HepG2 (cell line): ENCODE measurements around the gene PPP1R16B. TPM values are rescaled to one million over a fixed set of nuclear protein-coding genes. Genes with fewer than 3 reads are reported as not detected.

Experiments used
- ATAC-seq: fragments of 200-7000 bp; cut with Tn5 transposase; 3 replicates; pipeline ENCODE4 v1.9.1; 2020; ENCODE audit warnings: mild to moderate bottlenecking, moderate library complexity
- BruUV-seq: library from RNA; stranded (reverse); fragments of 400-500 nt; replicated peaks from 2 replicates; lab custom pipeline; 2021; lab: Mats Ljungman, UMichigan
- CTCF ChIA-PET: fragments of 300-600 bp; formaldehyde crosslinking; extraction: SDS; loops from one replicate; lab custom pipeline; 2021; ENCODE audit warnings: low total read pairs, inconsistent platforms, low intra/inter-chr PET ratio; lab: Yijun Ruan, JAX
- POLR2A ChIA-PET: fragments of 350-600 bp; sonication (Branson Sonifier 250); formaldehyde crosslinking; loops from one replicate; lab custom pipeline; 2020; ENCODE audit warnings: antibody characterized with exemption, inconsistent platforms; lab: Yijun Ruan, JAX
- DNase-seq: peaks from one replicate; pipeline ENCODE4 v3.0.0-alpha.2; 2015; ENCODE audit warnings: low spot score
- FAIRE-seq: peaks from 3 replicates; lab custom pipeline; 2011; peaks lifted over from hg19 to GRCh38; lab: Jason Lieb, UNC
- H2AFZ ChIP-seq: one replicate; pipeline ENCODE4 v1.6.1; 2011; ENCODE audit warnings: low read length, inconsistent platforms
- H3K27ac ChIP-seq: fragments of 300-600 bp; 3 replicates; pipeline ENCODE4 v1.8.0; 2011; ENCODE audit warnings: mixed run types, mild to moderate bottlenecking, mixed read lengths, low read length, inconsistent platforms; ENCODE audit not compliant: insufficient read depth; ENCODE audit errors: extremely low read length
- H3K27me3 ChIP-seq, 2 experiments: fragments of 200-600 bp in 1 of 2; 2 replicates in 1 of 2; 3 replicates in 1 of 2; pipeline versions ENCODE4 v1.6.0 to v1.8.0; 2011; ENCODE audit warnings: low read length in 2 of 2, mild to moderate bottlenecking in 2 of 2, moderate library complexity in 2 of 2, inconsistent platforms in 1 of 2; ENCODE audit not compliant: insufficient read depth in 2 of 2, control insufficient read depth in 1 of 2
- H3K36me3 ChIP-seq, 2 experiments: fragments of 200-600 bp in 1 of 2; replicated peaks in 1 of 2; 2 replicates in 1 of 2; 3 replicates in 1 of 2; pipeline versions ENCODE4 v1.5.1 to v1.8.0; 2011; ENCODE audit warnings: low read length in 2 of 2, inconsistent platforms in 1 of 2; ENCODE audit not compliant: insufficient read depth in 2 of 2, control insufficient read depth in 1 of 2
- H3K4me1 ChIP-seq: 2 replicates; pipeline ENCODE4 v1.5.1; 2012; ENCODE audit warnings: low read length, inconsistent platforms; ENCODE audit not compliant: insufficient read depth
- H3K4me2 ChIP-seq: 2 replicates; pipeline ENCODE4 v1.6.0; 2011; ENCODE audit warnings: low read depth, low read length, inconsistent platforms
- H3K4me3 ChIP-seq, 3 experiments: fragments of 200-600 bp in 1 of 3; sonication (generic), shearing (Covaris generic) in 1 of 3; replicated peaks in 1 of 3; 2 replicates each; pipeline ENCODE4 v1.5.1; 2011 to 2016; ENCODE audit warnings: low read length in 3 of 3, inconsistent platforms in 2 of 3, low read depth in 2 of 3, mild to moderate bottlenecking in 2 of 3, control low read depth in 1 of 3, mixed read lengths in 1 of 3; ENCODE audit not compliant: insufficient read depth in 1 of 3
- H3K79me2 ChIP-seq: one replicate; pipeline ENCODE4 v1.6.1; 2011; ENCODE audit warnings: low read length, inconsistent platforms; ENCODE audit not compliant: insufficient read depth
- H3K9ac ChIP-seq: 2 replicates; pipeline ENCODE4 v1.6.0; 2011; ENCODE audit warnings: mild to moderate bottlenecking, low read depth, low read length, inconsistent platforms; ENCODE audit not compliant: insufficient read depth
- H3K9me3 ChIP-seq: 2 replicates; pipeline ENCODE4 v1.5.1; 2012; ENCODE audit warnings: mild to moderate bottlenecking, low read length
- H4K20me1 ChIP-seq: 2 replicates; pipeline ENCODE4 v1.6.0; 2011; ENCODE audit warnings: inconsistent platforms, mild to moderate bottlenecking, low read length, moderate library complexity; ENCODE audit not compliant: insufficient read depth
- ATAD3A ChIP-seq: sonication (generic); formaldehyde crosslinking; IDR thresholded peaks from 2 replicates; pipeline ENCODE4 v1.4.0; 2020; ENCODE audit warnings: missing genetic modification reagents
- GATAD2A ChIP-seq: IDR thresholded peaks from 2 replicates; pipeline ENCODE4 v1.6.1; 2016
- HDAC2 ChIP-seq: sonication (generic); formaldehyde crosslinking; IDR thresholded peaks from 2 replicates; pipeline ENCODE4 v1.4.0; 2020; ENCODE audit warnings: missing genetic modification reagents
- KDM5B ChIP-seq: sonication (generic); formaldehyde crosslinking; IDR thresholded peaks from 2 replicates; pipeline ENCODE4 v1.4.0; 2020; ENCODE audit warnings: missing genetic modification reagents, mild to moderate bottlenecking, borderline replicate concordance
- MED8 ChIP-seq: sonication (generic); formaldehyde crosslinking; IDR thresholded peaks from 2 replicates; pipeline ENCODE4 v1.8.1; 2023; ENCODE audit warnings: mild to moderate bottlenecking, missing genetic modification reagents; ENCODE audit not compliant: insufficient replicate concordance
- MIXL1 ChIP-seq: IDR thresholded peaks from 2 replicates; pipeline ENCODE4 v1.6.1; 2016
- MTA1 ChIP-seq: sonication (generic); formaldehyde crosslinking; IDR thresholded peaks from 2 replicates; pipeline ENCODE4 v1.4.0; 2020; ENCODE audit warnings: missing genetic modification reagents, mild to moderate bottlenecking, borderline replicate concordance
- NFE2L1 ChIP-seq: sonication (generic); formaldehyde crosslinking; IDR thresholded peaks from 2 replicates; pipeline ENCODE4 v1.4.0; 2020; ENCODE audit warnings: missing genetic modification reagents, mild to moderate bottlenecking, borderline replicate concordance
- PHB2 ChIP-seq: fragments of 450-650 bp; IDR thresholded peaks from 2 replicates; pipeline ENCODE4 v1.6.1; 2018; ENCODE audit not compliant: partially characterized antibody
- ZFX ChIP-seq: sonication (generic); formaldehyde crosslinking; IDR thresholded peaks from 2 replicates; pipeline ENCODE4 v1.4.0; 2020; ENCODE audit warnings: mild to moderate bottlenecking, low read depth, missing genetic modification reagents, moderate library complexity
- ZNF598 ChIP-seq: sonication (generic); formaldehyde crosslinking; IDR thresholded peaks from 2 replicates; pipeline ENCODE4 v1.5.1; 2020; ENCODE audit warnings: mild to moderate bottlenecking, missing genetic modification reagents, borderline replicate concordance
- ZNF891 ChIP-seq: sonication (generic); formaldehyde crosslinking; IDR thresholded peaks from 2 replicates; pipeline ENCODE4 v1.5.0; 2020; ENCODE audit warnings: mild to moderate bottlenecking, missing genetic modification reagents
- WGBS: methylation state at CpG from one replicate; pipeline ENCODE4 v1.1.6; 2017; ENCODE audit warnings: low lambda C conversion rate; 5-methylcytosine and 5-hydroxymethylcytosine counted together
- in situ Hi-C: cut with HindIII; loops from 2 replicates; pipeline ENCODE4 v1.10.0; 2017; ENCODE audit warnings: low pct_unique_long_range_greater_than_20kb; ENCODE audit not compliant: extremely low pct_ligation_motif_present
- intact Hi-C: fragments of 100-400 bp; cut with micrococcal nuclease; formaldehyde crosslinking; loops from one replicate; pipeline ENCODE4 v1.10.0; 2022; ENCODE audit not compliant: unreplicated experiment
- polyA plus RNA-seq, 8 experiments: library from polyadenylated mRNA; depleted of rRNA in 3 of 8; stranded (reverse) in 7 of 8; unstranded in 1 of 8; fragments of >200 nt; fragmentation: Illumina TruSeq in 4 of 8; extraction: Trizol in 4 of 8; gene quantifications; 2 replicates each; pipeline versions ENCODE4 v1.2.1 to v1.2.3, GENCODE V29; 2011 to 2016; ENCODE audit warnings: low read depth in 4 of 8, missing spikeins in 1 of 8, mixed read lengths in 1 of 8; ENCODE audit not compliant: insufficient read depth in 1 of 8
- total RNA-seq, 5 experiments: library from RNA; depleted of rRNA; stranded (reverse); fragments of >200 nt; fragmentation: Illumina TruSeq; extraction: Trizol; gene quantifications; 2 replicates each; pipeline ENCODE4 v1.2.3, GENCODE V29; 2016; ENCODE audit warnings: low read depth in 1 of 5
- TF ChIP-seq, protein P1 (sequence below): sonication (generic); formaldehyde crosslinking; IDR thresholded peaks from 2 replicates; pipeline ENCODE4 v1.5.0; 2020; ENCODE audit warnings: missing genetic modification reagents
- TF ChIP-seq, protein P2 (sequence below): sonication (generic); formaldehyde crosslinking; IDR thresholded peaks from 2 replicates; pipeline ENCODE4 v1.5.0; 2020; ENCODE audit warnings: missing genetic modification reagents, mild to moderate bottlenecking, borderline replicate concordance
- TF ChIP-seq, protein P3 (sequence below): sonication (generic); formaldehyde crosslinking; IDR thresholded peaks from 2 replicates; pipeline ENCODE4 v1.5.0; 2020; ENCODE audit warnings: mild to moderate bottlenecking, missing genetic modification reagents
- TF ChIP-seq, protein P4 (sequence below): sonication (generic); formaldehyde crosslinking; IDR thresholded peaks from 2 replicates; pipeline ENCODE4 v1.4.0; 2020; ENCODE audit warnings: mild to moderate bottlenecking, low read depth, missing genetic modification reagents
- TF ChIP-seq, protein P5 (sequence below): sonication (generic); formaldehyde crosslinking; IDR thresholded peaks from 2 replicates; pipeline ENCODE4 v1.4.0; 2020; ENCODE audit warnings: mild to moderate bottlenecking, missing genetic modification reagents

PPP1R16B gene
- total and polyA plus RNA-seq, 2 of the 13 experiments (the other 11 are each of a cell fraction or from before 2014, with no cell fraction given): 0.02 to 0.11 TPM

DNA sequence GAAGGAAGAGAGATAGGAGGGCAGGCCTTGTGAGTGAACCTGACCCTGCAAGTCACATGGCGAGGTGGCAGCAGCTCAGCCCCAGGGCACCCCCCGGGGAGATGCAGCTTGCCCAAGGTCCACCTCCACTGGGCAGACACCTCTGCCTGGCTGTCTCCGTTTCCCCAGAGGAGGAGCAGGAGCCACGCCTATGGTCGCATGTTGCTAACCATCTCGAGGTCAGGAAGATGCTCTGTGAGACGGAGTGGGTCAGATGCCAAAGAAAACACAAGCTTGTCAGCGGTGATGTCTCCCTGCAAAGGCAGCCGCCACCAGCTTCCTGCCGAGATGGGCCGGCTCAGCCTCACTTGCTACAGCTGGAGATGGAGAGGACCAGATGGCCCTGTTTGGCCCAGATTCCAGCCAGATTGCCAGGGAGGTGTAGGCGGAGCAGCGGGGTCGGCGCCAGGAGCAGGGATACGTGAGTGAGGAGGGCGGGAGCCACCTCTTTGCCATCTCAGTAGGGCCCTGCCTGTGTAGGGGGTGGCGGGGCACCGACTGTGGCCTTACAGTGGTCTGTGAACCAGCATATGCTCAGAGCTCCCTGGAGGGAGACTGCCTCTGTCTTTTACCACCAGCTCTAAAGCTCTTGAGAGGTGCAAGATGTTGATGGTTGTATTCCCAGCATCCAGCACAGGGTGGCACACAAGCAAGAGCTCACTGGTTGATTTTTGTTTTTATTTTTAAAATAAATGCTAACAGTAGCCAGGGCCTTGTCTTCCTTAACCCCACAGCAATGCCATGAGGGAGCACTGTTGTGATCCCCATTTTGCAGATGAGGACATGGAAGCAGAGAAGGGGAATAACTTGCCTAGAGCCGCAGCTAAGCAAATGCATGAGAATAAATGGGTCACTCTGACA, 77.8 kb downstream of the PPP1R16B start:
- Histone ChIP-seq H3K27ac (no peak overlapping the region), H3K27me3 (peaks cover 7 to 14% of the 10 kb centered on the region in 2 experiments; a peak in 1 of 5 replicates), H2AFZ (no peak overlapping the region), H3K36me3 (no peaks in the 10 kb centered on the region), H3K9me3 (no peaks in the 10 kb centered on the region), H3K4me2 (no peak overlapping the region), H3K79me2 (no peaks in the 10 kb centered on the region), H3K4me1 (peaks cover 20% of the 10 kb centered on the region), H4K20me1 (no peaks in the 10 kb centered on the region), H3K4me3 (no peak overlapping the region), H3K9ac (no peak overlapping the region)
- no peak for ATAC-seq
- ChIA-PET POLR2A (no interaction called here), CTCF (no interaction called here)
- BruUV-seq: no TSS peak
- FAIRE-seq: no peak
- in situ Hi-C loops: no loop called here
- intact Hi-C loops: no loop called here
- WGBS: 46% methylated on average over 19 of the region's 20 CpGs
- no peak for DNase-seq
- TF ChIP-seq, protein P1, sequence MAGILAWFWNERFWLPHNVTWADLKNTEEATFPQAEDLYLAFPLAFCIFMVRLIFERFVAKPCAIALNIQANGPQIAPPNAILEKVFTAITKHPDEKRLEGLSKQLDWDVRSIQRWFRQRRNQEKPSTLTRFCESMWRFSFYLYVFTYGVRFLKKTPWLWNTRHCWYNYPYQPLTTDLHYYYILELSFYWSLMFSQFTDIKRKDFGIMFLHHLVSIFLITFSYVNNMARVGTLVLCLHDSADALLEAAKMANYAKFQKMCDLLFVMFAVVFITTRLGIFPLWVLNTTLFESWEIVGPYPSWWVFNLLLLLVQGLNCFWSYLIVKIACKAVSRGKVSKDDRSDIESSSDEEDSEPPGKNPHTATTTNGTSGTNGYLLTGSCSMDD: no peak
- no peak for TF ChIP-seq GATAD2A (CRISPR knock-in tag)
- TF ChIP-seq ZNF598 (CRISPR knock-in tag): no peak
- no peak for TF ChIP-seq HDAC2 (CRISPR knock-in tag)
- TF ChIP-seq, protein P2, sequence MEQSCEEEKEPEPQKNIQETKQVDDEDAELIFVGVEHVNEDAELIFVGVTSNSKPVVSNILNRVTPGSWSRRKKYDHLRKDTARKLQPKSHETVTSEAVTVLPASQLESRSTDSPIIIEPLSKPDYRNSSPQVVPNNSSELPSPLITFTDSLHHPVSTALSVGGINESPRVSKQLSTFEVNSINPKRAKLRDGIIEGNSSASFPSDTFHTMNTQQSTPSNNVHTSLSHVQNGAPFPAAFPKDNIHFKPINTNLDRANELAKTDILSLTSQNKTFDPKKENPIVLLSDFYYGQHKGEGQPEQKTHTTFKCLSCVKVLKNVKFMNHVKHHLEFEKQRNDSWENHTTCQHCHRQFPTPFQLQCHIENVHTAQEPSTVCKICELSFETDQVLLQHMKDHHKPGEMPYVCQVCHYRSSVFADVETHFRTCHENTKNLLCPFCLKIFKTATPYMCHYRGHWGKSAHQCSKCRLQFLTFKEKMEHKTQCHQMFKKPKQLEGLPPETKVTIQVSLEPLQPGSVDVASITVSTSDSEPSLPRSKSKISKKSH (CRISPR knock-in tag): peak; percentile 67; the same call in 1 of the 2 replicates
- TF ChIP-seq MTA1 (CRISPR knock-in tag): no peak
- TF ChIP-seq, protein P3, sequence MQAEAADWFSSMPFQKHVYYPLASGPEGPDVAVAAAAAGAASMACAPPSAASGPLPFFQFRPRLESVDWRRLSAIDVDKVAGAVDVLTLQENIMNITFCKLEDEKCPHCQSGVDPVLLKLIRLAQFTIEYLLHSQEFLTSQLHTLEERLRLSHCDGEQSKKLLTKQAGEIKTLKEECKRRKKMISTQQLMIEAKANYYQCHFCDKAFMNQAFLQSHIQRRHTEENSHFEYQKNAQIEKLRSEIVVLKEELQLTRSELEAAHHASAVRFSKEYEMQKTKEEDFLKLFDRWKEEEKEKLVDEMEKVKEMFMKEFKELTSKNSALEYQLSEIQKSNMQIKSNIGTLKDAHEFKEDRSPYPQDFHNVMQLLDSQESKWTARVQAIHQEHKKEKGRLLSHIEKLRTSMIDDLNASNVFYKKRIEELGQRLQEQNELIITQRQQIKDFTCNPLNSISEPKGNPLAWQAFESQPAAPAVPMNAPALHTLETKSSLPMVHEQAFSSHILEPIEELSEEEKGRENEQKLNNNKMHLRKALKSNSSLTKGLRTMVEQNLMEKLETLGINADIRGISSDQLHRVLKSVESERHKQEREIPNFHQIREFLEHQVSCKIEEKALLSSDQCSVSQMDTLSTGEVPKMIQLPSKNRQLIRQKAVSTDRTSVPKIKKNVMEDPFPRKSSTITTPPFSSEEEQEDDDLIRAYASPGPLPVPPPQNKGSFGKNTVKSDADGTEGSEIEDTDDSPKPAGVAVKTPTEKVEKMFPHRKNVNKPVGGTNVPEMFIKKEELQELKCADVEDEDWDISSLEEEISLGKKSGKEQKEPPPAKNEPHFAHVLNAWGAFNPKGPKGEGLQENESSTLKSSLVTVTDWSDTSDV (CRISPR knock-in tag): 0 out of 2 replicates have a peak, but pooled peaks have one; percentile 27
- TF ChIP-seq, protein P4, sequence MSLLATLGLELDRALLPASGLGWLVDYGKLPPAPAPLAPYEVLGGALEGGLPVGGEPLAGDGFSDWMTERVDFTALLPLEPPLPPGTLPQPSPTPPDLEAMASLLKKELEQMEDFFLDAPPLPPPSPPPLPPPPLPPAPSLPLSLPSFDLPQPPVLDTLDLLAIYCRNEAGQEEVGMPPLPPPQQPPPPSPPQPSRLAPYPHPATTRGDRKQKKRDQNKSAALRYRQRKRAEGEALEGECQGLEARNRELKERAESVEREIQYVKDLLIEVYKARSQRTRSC: no peak
- TF ChIP-seq MED8: peak; percentile 21
- TF ChIP-seq, protein P5, sequence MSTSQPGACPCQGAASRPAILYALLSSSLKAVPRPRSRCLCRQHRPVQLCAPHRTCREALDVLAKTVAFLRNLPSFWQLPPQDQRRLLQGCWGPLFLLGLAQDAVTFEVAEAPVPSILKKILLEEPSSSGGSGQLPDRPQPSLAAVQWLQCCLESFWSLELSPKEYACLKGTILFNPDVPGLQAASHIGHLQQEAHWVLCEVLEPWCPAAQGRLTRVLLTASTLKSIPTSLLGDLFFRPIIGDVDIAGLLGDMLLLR (CRISPR knock-in tag): 0 out of 2 replicates have a peak, but pooled peaks have one; percentile 21
- no peak for TF ChIP-seq ATAD3A (CRISPR knock-in tag)
- peak; percentile 21; the same call in 1 of the 2 replicates for TF ChIP-seq ZNF891 (CRISPR knock-in tag)
- 0 out of 2 replicates have a peak, but pooled peaks have one; percentile 55 for TF ChIP-seq KDM5B (CRISPR knock-in tag)
- TF ChIP-seq PHB2: no peak
- TF ChIP-seq NFE2L1: no peak
- TF ChIP-seq ZFX (CRISPR knock-in tag): 0 out of 2 replicates have a peak, but pooled peaks have one; percentile 13
- no peak for TF ChIP-seq MIXL1 (CRISPR knock-in tag)
